A549 (cell line): ENCODE data around the gene PRKCZ.

Experiments used
- EHMT2 ChIP-seq: fragments of 200-600 bp; sonication (generic); IDR thresholded peaks from 2 replicates; pipeline ENCODE4 v1.6.1; 2016; ENCODE audit warnings: antibody characterized with exemption, low read depth, mild to moderate bottlenecking, moderate library complexity
- POLR2A ChIP-seq: IDR thresholded peaks from 2 replicates; pipeline ENCODE4 v1.6.1; 2012; ENCODE audit warnings: mild to moderate bottlenecking, low read length
- SMC3 ChIP-seq: fragments of >200 bp; sonication (Bioruptor Twin); formaldehyde crosslinking; IDR thresholded peaks from 3 replicates; pipeline ENCODE4 v1.6.1; 2018; ENCODE audit warnings: inconsistent platforms
- TF ChIP-seq, protein P1 (sequence below): IDR thresholded peaks from 2 replicates; pipeline ENCODE4 v1.6.1; 2012

DNA sequence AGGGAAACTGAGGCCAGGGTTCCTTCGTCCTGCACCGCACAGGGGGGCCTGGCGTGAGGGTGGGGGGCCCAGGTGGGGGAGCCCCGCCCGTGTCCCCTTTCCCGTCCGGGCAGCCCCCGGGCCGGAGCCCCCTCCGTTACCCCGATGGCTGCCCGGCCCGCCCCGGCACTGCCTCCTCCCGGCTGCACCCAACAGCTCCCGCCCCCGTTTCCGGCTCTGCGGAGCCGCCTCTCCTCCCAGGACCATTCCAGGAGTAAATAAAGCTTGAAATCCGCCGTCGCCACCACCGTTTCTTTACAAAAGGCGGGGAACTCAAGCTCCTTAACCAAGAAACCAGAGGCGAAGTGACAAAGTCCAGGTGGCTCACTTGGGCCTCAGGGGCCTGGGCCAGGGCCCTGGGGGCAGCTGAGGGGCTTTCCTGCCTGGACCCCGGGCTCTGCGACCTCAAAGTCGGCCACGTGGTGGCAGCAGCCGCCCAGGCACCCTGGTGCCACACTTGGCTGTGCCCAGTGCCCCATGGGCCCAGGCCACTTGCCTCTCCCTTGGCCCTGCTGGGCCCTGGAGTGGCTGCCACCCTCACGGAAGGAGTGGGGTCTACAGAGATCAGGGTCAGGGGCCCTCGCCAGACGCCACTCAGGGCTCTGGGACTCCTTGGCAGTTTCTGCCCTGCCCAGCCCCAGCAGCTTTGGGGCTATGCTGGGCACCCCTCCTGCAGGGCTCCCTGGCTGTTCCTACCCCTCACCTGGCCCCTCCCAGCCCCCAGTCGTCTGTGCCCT is 144.9 kb downstream of the PRKCZ start:
- TF ChIP-seq, protein P1, sequence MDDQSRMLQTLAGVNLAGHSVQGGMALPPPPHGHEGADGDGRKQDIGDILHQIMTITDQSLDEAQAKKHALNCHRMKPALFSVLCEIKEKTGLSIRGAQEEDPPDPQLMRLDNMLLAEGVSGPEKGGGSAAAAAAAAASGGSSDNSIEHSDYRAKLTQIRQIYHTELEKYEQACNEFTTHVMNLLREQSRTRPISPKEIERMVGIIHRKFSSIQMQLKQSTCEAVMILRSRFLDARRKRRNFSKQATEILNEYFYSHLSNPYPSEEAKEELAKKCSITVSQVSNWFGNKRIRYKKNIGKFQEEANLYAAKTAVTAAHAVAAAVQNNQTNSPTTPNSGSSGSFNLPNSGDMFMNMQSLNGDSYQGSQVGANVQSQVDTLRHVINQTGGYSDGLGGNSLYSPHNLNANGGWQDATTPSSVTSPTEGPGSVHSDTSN = 0 out of 2 replicates have a peak, but pooled peaks have one; percentile 33
- TF ChIP-seq SMC3 = peak; percentile 84
- 0 out of 2 replicates have a peak, but pooled peaks have one; percentile 3 for TF ChIP-seq POLR2A
- no peak for TF ChIP-seq EHMT2
